DMS53 treated with DMSO at 0.1 percent for 48 hours (cell line): ENCODE measurements around the gene SMIM44.

Experiments
- DNase-seq: peaks from one replicate; lab custom pipeline; 2025; ENCODE audit not compliant: unreplicated experiment; lab: John Stamatoyannopoulos, UW

Gene SMIM44

GRCh38 chr19:3478409-3479176 lies 4.6 kb downstream of the SMIM44 start:
- DNase-seq, result no peak

GRCh38 chr19:3477951-3478350 lies 5.3 kb downstream of the SMIM44 start:
- no peak for DNase-seq

DNA sequence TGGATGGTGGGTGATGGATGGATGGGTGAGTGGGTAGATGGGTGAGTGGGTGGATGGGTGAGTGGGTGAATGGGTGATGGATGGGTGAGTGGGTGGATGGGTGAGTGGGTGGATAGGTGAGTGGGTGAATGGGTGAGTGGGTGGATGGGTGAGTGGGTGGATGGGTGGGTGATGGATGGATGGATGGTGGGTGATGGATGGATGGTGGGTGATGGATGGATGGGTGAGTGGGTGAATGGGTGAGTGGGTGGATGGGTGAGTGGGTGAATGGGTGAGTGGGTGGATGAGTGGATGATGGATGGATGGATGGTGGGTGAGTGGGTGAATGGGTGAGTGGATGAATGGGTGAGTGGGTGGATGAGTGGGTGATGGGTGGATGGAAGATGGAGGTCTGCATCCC lies 5.7 kb downstream of the SMIM44 start:
- DNase-seq, result no peak

DNA sequence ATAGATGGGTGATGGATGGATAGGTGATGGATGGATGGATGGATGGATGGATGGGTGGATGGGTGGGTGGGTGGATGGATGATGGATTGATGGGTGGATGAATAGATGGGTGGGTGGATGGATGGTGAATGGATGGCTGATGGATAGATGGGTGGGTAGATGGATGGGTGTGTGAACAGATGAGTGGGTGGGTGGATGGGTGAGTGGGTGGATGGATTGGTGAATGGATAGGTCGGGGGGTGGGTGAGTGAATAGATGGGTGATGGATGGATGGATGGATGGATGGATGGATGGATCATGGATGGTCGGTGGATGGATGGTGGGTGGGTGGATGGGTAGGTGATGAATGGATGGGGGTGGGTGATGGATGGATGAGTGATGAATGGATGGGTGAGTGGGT lies 6.4 kb downstream of the SMIM44 start:
- DNase-seq, result no peak

DNA sequence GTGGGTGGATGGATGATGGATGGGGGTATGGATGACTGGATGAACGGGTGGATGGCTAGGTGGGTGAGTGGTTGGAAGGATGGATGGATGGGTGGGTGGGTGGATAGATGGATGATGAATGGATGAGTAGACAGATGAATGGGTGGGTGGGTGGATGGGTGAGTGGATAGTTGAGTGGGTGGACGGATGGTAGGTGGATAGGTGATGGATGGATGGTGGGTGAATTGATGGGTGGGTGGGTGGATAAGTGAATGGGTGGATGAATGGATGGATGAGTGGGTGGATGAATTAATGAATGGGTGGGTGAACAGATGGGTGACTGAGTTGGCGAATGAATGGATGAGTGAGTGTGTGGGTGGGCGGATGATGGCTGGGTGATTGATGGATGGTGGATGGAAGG lies 7.8 kb downstream of the SMIM44 start:
- no peak for DNase-seq

GRCh38 chr19:3474614-3475013 lies 8.6 kb downstream of the SMIM44 start:
- no peak for DNase-seq

GRCh38 chr19:3474010-3474409 lies 9.2 kb downstream of the SMIM44 start:
- no peak for DNase-seq

- no peak for DNase-seq
Measured at GRCh38 chr19:3471954-3472655, 11.1 kb downstream of the SMIM44 start.

DNA sequence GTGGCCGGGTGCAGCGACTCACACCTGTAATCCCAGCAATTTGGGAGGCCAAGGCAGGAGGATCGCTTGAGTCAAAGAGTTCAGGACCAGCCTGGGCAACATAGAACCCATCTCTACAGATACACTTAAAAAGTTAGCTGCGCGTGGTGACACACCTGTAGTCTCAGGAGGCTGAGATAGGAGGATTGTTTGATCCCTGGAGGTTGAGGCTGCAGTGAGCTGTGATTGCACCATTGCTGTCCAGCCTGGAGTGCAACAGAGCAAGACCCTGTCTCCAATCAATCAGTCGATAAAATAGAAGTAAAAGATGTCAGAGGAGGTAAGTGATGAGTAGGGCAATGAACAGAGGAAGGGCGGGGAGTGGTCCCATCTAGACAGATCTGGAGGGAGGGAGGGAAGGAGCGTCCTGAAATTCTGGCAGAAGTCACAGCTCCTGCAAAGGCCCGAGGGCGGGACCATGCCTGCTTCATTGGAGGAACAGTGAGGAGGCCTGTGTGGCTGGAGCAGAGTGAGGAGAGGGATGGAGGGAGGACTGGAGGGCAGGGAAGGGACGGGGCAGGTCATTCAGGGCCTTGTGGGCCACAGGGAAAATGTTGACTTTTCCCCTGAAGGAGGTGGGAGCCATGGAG lies 12.6 kb downstream of the SMIM44 start:
- no peak for DNase-seq

- DNase-seq, result no peak
Measured at GRCh38 chr19:3469638-3470499, 13.4 kb downstream of the SMIM44 start.

- DNase-seq, result no peak
Measured at GRCh38 chr19:3468211-3468610, 15.0 kb downstream of the SMIM44 start.

DNA sequence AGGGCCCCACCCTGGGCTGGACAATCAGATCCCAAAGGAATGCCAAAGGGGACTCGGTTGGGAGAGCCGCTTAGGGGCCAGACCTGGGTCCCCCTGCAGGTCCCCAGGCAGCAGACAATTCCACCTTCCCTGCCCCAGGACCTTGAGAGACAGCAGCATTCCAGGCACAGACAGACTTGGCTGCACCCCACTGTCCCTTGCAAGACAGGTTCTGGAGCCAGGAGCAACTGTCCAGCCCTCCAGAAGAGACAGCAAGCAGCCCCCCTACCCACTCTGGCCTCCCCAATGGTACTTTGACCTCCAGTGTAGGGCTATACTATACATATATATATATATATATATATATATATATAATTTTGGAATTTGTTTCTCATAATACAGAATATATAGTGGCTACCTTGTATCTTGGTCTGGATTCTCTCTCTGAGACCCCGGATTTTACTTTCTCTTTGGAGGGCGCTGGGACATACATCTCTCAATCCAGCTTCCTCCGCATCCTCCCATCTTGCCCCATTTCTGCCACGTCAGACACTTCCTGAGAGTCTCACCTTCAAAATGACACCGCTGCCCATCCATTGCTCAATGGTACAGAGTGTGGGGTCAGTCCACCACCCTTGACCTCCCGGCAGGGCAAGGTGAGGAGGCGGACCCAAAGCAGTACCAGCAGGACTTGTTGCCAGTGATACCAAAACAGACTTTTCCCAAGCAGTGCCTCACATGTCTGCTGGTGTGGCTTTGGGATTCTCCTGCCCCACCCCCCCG lies 15.6 kb downstream of the SMIM44 start:
- no peak for DNase-seq

GRCh38 chr19:3466635-3467034 lies 16.6 kb downstream of the SMIM44 start:
- no peak for DNase-seq

DNA sequence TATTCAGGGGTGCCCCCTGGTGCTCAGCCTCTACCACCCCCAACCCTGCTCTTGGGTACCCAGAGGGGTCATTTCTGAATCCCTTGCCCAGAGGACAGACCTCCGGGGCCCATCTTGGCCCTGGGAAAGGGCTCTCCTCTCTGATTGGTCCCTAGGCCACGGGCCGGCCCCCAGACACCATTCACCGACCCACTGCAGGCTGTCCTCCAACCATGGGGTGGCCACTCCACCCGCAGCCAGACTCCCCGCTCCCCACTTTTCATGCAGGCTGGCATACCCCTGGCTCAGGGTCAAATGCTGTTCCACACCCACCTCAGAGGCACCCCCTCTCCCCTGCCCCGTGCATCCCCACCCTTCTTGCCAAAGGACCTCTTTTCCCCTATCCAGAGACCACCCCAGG lies 17.7 kb downstream of the SMIM44 start:
- no peak for DNase-seq

- DNase-seq, result no peak
Measured at GRCh38 chr19:3464587-3465235, 18.5 kb downstream of the SMIM44 start.

DNA sequence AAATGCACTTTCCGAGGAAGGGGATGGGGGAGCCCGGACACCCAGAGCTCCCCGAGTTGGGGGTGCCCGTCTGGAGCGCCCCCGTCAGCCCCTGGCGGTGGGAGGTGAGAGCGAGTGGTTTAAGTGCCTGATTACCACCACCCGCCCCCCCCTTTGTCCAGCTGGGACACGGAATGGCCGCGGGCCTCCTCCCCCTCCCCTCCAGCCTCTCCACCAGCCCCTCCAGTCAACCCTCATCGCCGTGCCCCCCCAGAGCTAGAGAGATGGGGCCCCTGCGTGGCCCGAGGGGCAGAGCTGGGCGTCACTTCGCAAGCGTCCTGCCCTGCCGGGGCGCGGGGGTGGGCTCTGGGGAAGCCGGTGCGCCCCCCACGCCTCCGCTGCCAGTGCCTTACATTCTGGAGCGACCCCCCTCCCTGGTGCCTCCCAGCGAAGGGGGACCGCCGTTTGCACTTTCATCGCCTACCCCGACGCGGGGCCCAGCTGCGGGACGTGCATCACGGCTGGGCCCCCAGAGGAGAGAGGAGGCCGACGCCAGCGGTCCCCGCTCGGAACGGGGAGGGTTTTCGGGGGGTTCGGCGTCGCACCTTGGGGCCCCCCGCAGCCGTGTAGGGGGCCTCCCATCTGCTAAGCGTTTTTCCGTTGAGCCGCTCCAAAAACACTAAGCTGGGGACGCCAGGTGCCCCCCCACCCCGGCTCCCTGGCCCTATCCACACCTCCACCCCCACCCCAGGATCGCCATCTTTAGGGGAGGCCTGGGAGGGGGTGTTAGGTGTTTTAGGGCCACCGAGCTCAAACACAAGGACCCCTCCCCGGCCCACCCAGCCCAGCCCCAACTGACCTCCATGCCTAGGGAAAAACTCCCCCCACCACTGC lies 19.3 kb downstream of the SMIM44 start:
- no peak for DNase-seq

DNA sequence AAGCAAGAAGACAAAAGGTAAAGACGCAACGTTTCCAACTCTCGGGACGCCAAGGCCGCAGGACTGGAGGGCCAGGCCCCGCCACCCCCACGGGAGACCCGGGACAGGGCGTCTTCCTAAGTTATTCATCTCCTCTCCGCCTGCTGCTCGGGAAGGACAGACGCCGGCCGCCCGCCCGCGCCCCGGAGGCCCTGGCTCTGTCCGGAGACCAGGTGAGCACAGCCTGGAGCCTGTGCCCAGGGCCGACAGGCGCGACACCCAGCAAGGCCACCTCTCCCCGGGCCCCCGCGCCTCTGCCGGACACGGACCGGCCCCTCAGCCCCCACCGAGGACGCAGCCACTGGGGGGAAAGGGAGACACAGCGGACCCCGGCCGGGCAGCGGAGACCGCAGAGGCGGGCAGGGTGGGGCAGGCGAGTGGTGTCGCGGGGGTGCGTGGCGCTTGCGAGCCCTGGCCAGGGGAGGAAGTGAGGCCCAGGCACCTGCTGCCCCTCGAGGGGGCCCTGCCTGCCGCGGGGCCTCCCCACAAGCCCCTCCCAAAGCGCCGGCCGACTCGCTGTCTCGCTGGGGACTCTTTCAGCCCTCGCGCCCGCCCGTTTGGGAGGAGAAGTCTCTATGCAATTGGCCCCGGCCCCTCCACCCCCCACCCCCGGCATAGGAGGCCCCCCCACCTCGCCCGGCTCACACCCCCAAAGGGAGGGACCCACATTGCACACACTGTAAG lies 20.1 kb downstream of the SMIM44 start:
- no peak for DNase-seq

DNA sequence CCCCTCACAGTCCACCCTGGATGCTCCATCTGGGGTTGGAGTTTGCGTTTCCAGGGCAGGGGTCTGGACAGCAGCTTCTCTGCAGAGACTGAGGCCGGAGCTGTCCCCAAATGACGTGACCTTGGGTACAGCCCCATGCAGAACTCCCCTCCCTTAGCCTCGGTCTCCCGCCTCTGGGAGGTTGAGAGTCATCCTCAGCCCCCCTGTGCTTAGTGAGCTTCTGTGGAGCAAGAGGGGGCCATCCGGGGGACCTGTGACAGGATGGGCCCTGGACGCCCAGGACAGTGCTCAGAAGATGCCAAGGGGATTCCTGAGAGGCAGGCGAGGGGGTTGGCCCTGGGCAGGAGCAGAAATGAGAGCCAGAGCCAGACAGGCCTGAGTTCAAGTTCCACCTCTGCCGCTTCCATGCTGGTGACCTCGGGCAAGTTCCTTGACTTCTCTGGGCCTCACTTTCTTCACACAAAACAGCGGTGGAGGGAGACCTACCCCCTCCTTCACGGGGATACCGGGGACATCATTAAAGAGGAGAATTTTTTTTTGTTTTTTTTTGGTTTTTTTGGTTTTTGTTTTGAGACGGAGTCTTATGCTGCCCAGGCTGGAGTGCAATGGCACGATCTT lies 23.2 kb downstream of the SMIM44 start:
- DNase-seq, result no peak
